GM13977 (cell line): ENCODE measurements around the gene JSRP1.
A peak's percentile ranks its signal among the peaks of the same experiment; 100 is the strongest.

Experiments used
- DNase-seq: peaks from one replicate; pipeline ENCODE4 v3.0.0; 2012; ENCODE audit warnings: low spot score
- in situ Hi-C: fragments of 300-500 bp; cut with MboI; formaldehyde crosslinking; loops from one replicate; pipeline ENCODE4 v1.12.0; 2022; ENCODE audit warnings: low sequenced_read_pairs, low pct_unique_long_range_greater_than_20kb, mixed read lengths, inconsistent platforms; ENCODE audit not compliant: unreplicated experiment
- TF ChIP-seq, protein P1 (sequence below): IDR thresholded peaks from 2 replicates; pipeline ENCODE4 v1.5.1; 2012; ENCODE audit warnings: mild to moderate bottlenecking, control low read depth; ENCODE audit not compliant: insufficient read depth; ENCODE audit errors: extremely low read depth, missing control alignments

The JSRP1 gene

DNA sequence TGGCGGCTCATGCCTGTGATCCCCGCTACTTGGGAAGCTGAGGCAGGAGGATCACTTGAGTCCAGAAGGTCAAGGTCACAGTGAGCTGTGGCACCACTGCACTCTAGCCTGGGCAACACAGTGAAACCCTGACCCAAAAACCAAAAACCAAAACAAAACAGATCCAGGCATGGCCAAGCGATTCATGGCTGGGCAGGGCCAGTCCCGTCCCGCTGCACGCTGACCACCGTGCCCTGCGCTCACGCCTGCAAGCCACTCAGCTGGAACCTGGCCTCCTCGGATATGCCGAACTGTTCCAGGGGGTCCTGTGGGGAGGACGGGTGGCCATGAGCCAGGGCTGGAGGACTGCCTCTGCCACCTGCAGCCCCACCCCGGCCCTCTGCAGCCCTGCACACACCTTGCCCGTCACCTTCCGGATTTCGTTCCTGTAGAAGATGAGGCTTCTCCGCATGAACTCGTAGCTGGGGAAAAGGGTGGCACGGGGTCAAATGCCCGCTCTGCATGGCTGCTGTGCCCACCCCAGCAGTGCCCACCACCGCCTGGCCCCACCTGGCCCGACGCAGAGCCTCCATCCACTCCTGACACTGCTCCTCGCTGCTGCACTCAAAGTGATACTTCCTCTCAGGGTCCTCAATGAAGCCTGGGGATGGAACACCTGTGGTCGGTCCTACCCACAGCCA lies 22.5 kb downstream of the JSRP1 start:
- TF ChIP-seq, protein P1, sequence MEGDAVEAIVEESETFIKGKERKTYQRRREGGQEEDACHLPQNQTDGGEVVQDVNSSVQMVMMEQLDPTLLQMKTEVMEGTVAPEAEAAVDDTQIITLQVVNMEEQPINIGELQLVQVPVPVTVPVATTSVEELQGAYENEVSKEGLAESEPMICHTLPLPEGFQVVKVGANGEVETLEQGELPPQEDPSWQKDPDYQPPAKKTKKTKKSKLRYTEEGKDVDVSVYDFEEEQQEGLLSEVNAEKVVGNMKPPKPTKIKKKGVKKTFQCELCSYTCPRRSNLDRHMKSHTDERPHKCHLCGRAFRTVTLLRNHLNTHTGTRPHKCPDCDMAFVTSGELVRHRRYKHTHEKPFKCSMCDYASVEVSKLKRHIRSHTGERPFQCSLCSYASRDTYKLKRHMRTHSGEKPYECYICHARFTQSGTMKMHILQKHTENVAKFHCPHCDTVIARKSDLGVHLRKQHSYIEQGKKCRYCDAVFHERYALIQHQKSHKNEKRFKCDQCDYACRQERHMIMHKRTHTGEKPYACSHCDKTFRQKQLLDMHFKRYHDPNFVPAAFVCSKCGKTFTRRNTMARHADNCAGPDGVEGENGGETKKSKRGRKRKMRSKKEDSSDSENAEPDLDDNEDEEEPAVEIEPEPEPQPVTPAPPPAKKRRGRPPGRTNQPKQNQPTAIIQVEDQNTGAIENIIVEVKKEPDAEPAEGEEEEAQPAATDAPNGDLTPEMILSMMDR, result no peak
- DNase-seq, result no peak
- in situ Hi-C loops, result no loop called here

DNA sequence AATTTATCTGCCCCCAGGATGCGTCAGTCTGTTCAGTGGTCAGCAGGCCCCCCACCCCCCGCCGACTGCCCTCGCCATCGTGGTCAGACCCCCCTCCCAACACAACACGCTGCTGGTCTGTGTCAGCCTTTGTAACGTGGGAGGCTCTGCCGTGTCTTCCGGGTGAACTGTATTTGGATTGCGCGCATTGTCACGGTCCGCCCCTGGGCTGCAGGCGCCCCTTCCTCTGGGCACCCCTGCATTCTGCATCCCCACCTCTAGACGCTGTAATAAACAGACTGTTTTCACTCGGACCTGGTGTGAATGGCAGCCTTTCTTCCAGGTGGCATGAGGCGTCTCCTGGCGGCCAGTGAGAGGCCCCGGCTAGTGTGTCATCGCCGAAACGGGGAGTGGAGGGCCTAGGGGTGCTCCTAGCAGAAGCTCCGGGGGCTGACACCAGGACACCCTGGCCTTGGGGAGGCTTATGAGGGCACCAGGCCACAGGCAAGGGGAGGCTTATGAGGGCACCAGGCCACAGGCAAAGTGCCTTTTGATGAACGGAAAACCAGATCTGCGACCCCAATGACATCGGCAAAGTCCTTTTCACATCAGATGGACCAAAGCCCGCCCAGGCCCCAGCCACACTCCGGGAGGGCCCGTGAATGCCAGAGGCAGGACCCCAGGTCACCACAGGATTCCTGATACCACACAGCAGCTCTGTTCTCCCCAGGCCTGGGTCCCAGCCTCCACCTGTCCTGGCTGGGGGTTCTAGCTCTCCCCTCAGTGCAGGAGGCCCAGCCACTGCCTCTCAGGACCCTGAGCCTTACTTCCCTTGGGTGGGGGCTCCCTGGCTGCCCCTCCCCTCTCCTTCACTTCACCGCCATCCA lies 23.7 kb downstream of the JSRP1 start:
- DNase-seq, result no peak
- in situ Hi-C loops, result no loop called here
- TF ChIP-seq, protein P1, result no peak

DNA sequence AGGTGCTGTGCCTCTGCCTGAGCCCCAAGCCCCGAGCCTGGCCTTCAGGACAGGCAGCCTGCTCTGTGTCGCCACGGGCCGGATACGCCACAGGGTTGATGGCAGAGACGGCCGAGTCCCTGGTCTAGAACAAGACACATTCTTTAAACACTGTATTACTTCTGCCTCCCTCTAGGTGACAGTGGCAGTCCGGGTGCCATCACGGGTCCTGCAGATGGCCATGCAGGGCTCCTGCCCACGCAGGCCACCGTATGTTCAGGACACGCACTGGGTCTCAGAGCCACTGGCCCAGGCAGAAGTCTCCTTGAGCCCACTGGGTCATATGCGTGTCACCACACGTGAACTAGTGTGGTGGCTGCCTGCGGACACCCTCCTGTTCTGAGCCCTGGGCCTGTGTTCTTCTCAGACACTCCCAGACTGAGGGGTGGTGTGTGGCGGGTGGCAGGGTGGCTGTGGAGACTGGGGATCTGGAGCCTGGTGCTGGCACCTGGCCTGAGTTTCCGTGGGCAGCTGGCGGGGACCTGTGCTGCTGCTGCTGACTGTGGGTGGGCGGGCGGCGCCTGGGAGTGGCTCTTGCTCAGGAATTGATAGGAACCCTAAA lies 24.5 kb downstream of the JSRP1 start:
- TF ChIP-seq, protein P1, result peak; percentile 3
- in situ Hi-C loops, result no loop called here
- DNase-seq, result no peak

DNA sequence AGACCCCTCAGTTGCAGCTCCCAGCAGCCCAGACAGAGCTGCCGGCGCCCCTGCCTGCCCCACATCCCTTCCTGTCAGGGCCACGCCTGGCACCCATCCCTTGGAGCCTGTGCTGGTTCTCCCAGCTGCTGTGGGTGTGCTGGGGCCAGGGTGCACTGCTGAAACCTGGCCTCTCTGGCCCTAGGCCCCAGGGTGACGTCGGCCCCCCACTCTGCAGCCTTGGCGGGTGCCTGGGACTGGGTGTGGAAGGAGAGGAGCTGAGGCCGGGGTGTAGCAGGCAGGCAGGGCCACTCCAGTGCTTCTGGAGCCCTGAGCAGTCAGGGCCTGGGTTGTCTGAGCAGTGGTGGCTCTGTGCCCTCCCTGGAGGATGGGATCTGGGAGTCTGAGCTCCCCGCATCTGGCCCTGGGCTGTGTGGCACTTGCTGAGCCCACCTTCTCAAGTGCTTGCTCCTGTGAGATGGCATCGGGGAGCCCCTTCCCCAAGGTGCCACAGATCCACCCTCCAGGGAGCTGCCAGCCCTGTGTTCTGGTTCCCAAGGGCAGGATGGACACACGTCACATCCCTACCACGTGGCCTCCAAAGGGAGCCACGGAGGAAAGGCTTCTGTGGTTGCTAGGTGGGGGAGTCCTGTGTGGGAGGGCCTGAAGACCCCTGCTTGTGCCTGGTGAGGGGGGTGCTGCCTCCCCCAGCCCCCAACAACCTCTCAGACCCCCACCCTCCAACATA lies 25.2 kb downstream of the JSRP1 start:
- TF ChIP-seq, protein P1, result no peak
- in situ Hi-C loops, result no loop called here
- no peak for DNase-seq

DNA sequence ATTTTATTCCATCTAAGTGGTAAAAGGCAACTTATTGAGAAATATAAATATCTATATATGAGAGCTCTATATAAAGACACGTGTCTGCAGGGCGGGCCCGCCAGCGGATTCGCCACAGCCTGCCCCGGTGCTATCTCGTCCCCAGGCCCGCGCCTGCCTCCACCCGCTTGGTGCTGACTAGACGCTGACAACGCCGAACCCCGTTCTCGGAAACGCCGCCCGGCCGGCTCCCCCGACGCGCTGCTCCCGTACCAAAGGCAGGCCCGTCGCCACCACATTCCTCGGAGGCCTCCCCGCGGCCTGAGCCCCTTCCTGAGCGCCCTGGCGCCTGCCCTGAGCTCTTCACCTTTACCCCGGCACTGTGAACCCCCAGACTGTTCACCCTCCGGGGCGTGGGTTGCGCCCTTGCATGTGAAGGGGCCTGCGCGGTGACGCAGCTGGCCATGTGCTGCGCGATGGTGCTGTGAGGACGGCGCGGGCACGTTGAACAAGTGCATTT lies 26.1 kb downstream of the JSRP1 start:
- TF ChIP-seq, protein P1, result no peak
- in situ Hi-C loops, result no loop called here
- no peak for DNase-seq
